Stimulated activated CD8-positive, alpha-beta memory T cell treated with anti-CD3 and anti-CD28 coated beads, Interleukin-15, amount 100 ng/mL, for 4 hours (primary cell): ENCODE measurements around the gene PLEKHA5.
A peak's percentile ranks its signal among the peaks of the same experiment; 100 is the strongest.

Source experiments
- DNase-seq, 2 donors: peaks; one replicate each; pipeline ENCODE4 v3.0.0-alpha.2; 2020; ENCODE audit warnings: low read depth in 2 of 2

PLEKHA5 gene

GRCh38 chr12:19230299-19230866 lies 100.8 kb downstream of the PLEKHA5 start:
- no peak for DNase-seq

- DNase-seq: no peak
Observed at GRCh38 chr12:19230896-19231295, 101.4 kb downstream of the PLEKHA5 start.

GRCh38 chr12:19234171-19234704 lies 104.7 kb downstream of the PLEKHA5 start:
- DNase-seq: no peak

GRCh38 chr12:19234981-19235871 lies 105.7 kb downstream of the PLEKHA5 start:
- no peak for DNase-seq

GRCh38 chr12:19236656-19237055 lies 107.1 kb downstream of the PLEKHA5 start:
- no peak for DNase-seq

- no peak for DNase-seq
Observed at GRCh38 chr12:19238540-19238939, 109.0 kb downstream of the PLEKHA5 start.

- no peak for DNase-seq
Observed at GRCh38 chr12:19239102-19239501, 109.6 kb downstream of the PLEKHA5 start.

- DNase-seq: no peak
Observed at GRCh38 chr12:19239616-19240234, 110.2 kb downstream of the PLEKHA5 start.

- no peak for DNase-seq
Observed at GRCh38 chr12:19242581-19242980, 113.0 kb downstream of the PLEKHA5 start.

GRCh38 chr12:19243551-19243950 lies 114.0 kb downstream of the PLEKHA5 start:
- no peak for DNase-seq

GRCh38 chr12:19244312-19244711 lies 114.8 kb downstream of the PLEKHA5 start:
- DNase-seq: no peak

GRCh38 chr12:19245106-19245505 lies 115.6 kb downstream of the PLEKHA5 start:
- no peak for DNase-seq

GRCh38 chr12:19245666-19246065 lies 116.1 kb downstream of the PLEKHA5 start:
- no peak for DNase-seq

- no peak for DNase-seq
Observed at GRCh38 chr12:19246933-19247332, 117.4 kb downstream of the PLEKHA5 start.

GRCh38 chr12:19248929-19249602 lies 119.5 kb downstream of the PLEKHA5 start:
- no peak for DNase-seq

- DNase-seq: no peak
Observed at GRCh38 chr12:19251481-19252132, 122.1 kb downstream of the PLEKHA5 start.

- DNase-seq: no peak
Observed at GRCh38 chr12:19260135-19260534, 130.6 kb downstream of the PLEKHA5 start.

- no peak for DNase-seq
Observed at GRCh38 chr12:19261773-19262172, 132.2 kb downstream of the PLEKHA5 start.

- no peak for DNase-seq
Observed at GRCh38 chr12:19263672-19264071, 134.1 kb downstream of the PLEKHA5 start.

- DNase-seq: peak; percentile 10 to 46
Observed at GRCh38 chr12:19273482-19274330, 144.2 kb downstream of the PLEKHA5 start.

GRCh38 chr12:19276767-19277166 lies 147.2 kb downstream of the PLEKHA5 start:
- no peak for DNase-seq
